GM18519 (cell line): ENCODE results near the gene WIPF2.
"Not testable (repeated sequence)": the region's sequence is repeated elsewhere in the genome, so short reads cannot be mapped to it uniquely, and the experiment has no call there.

Experiments
- ATAC-seq: cut with Tn5 transposase; IDR thresholded peaks from one replicate; pipeline ENCODE4 v1.9.1; 2021; ENCODE audit warnings: mild to moderate bottlenecking, moderate library complexity; ENCODE audit not compliant: unreplicated experiment, low FRiP score

Gene WIPF2

DNA sequence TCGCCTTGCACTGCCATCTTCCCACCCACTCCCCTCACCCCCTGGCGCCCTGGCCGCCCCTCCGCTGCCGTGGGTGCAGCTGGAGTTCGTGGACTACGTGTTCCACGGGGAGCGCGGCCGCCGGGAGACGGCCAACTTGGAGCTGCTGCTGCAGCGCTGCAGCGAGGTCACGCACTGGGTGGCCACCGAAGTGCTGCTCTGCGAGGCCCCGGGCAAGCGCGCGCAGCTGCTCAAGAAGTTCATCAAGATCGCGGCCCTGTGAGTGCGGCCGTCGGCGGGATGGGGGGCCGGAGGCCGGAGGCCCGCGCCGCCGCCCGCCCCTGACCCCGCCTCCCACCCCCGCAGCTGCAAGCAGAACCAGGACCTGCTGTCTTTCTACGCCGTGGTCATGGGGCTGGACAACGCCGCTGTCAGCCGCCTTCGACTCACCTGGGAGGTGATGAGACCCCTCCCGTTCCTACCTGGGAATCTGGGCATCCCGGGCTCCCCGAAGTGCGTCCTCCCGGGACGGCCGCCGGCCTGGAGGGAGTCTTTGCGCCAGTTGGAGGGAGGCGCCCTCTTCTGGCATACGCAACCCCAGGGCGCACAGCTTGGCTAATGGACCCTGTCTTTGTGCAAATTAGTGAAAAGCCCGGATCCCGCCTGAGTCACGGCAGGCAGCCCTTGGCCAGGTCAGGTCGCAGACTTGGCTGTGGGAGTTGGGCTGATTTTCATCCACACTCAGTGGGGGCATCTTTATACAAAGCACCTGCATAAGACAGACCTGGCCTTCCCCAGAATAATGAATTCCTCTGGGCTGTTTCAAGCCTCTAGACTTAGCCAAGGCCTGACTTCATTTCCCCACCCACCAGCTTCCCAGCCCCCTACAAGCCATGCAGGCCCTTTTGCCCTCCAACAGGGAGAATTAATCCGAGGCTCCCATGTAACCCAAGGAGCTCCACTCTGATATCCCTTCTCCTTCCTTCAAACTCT lies 27.6 kb upstream of the WIPF2 start:
- peak; percentile 42 for ATAC-seq

- ATAC-seq: no peak
These were observed 26.1 kb upstream of the WIPF2 start for GRCh38 chr17:40192961-40193360.

DNA sequence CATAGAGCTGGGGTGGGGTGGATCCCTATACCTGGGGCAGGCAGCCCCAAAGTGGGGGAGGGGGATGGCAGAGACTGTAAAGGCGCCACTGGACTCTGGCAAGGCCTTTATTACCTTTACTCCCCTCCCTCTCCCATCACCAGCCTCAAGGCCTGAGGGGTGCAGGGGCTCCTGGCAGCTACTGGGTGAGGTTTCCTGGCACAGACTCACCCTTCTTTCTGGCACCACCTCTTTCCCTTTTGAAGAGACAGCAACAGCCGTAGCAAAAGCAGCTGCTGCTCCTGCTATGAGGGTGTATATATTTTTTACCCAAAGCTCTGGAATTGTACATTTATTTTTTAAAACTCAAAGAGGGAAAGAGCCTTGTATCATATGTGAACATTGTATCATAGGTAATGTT lies 24.3 kb upstream of the WIPF2 start:
- ATAC-seq: no peak

DNA sequence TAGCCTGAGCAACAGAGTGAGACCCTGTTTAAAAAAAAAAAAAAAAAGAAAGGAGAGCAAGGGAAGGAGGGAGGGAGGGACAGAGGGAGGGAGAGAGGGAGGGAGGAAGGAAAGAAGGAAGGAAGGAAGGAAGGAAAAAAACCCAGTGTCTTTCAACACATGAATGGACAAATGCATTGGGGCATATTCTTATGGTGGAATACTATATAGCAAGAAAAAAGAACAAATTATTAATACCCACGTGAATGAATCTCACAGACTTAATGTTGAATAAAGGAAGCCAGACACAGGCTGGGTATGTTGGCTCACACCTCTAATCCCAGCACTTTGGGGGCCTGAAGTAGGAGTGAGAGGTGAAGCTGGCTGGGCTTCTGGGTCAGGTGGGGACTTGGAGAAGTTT lies 21.6 kb upstream of the WIPF2 start:
- no peak for ATAC-seq

DNA sequence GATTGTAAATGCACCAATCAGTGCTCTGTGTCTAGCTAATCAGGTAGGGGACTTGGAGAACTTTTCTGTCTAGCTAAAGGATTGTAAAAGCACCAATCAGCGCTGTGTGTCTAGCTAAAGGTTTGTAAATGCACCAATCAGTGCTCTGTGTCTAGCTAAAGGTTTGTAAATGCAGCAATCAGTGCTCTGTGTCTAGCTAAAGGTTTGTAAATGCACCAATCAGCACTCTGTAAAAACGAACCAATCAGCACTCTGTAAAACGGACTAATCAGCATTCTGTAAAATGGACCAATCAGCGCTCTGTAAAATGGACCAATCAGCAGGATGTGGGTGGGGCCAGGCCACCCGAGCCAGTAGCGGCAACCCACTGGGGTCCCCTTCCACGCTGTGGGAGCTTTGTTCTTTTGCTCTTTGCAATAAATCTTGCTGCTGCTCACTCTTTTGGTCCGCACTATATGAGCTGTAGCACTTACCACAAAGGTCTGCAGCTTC lies 21.1 kb upstream of the WIPF2 start:
- not testable (repeated sequence) for ATAC-seq

- ATAC-seq: no peak
These were observed 20.5 kb upstream of the WIPF2 start for GRCh38 chr17:40198576-40198975.

DNA sequence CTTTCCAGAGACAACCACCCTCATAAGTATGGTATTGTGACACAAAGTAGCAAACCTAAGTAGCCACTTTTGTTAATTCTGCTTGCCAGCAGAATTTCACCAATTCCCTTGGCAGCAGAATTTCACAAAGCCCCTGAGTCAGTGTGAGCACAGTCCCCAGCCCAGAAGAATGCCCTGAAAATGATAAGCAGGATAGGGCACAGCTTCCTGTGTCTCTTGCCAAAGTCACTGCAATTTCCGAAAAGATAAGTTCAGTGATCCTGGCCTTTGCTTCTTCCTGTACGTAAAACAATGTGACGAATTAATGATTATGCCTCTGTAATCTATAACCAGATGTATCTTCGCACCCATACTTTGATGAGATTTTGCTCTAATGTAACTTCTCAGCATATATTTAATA lies 16.0 kb upstream of the WIPF2 start:
- ATAC-seq: no peak

DNA sequence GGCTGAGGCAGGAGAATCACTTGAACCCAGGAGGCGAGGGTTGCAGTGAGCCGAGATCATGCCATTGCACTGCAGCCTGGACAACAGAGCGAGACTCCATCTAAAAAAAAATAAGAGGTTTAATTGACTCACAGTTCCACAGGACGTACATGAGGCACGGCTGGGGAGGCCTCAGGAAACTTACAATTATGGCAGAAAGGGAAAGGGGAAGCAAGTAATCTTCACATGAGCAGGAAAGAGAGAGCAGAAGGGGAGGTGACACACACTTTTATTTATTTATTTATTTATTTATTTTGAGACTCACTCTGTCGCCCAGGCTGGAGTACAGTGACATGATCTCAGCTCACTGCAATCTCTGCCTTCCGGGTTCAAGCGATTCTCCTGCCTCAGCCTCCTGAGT lies 12.9 kb upstream of the WIPF2 start:
- ATAC-seq: not testable (repeated sequence)

DNA sequence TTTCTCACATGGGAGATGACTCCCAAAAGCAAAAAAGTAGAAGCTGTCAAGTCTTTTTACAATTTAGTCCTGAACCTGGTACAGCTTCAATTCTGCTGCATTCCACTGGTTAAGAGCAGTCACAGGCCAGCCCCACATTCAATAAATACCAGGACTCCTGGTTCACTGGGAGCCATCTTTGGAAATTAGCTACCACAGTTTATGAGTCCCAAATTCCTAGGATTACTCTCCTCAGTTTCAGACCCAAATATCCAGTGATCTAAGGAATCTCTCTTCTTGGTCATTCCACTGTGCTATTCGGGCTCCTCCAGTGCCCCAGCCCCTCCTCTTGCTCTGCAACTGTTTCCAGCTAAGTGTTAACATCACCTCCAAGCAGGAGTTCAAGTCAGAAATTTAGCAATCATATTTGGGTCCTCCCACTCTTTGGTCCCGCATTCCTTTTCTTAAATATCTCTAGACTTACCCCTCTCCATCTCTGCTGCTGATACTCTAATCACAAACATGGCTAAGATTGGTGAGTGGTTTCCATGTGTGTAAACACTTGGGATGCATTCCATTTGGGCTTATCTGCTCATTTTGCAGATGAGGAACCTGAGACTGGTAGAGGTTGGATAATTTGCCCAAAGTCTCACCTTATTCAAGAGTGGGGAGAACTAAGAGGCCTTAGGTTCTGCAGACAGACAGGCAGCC lies 9.6 kb upstream of the WIPF2 start:
- ATAC-seq: no peak

GRCh38 chr17:40213914-40214313 lies 5.2 kb upstream of the WIPF2 start:
- ATAC-seq: not testable (repeated sequence)

GRCh38 chr17:40218006-40218739 lies 931 bp upstream of the WIPF2 start:
- ATAC-seq: no peak

DNA sequence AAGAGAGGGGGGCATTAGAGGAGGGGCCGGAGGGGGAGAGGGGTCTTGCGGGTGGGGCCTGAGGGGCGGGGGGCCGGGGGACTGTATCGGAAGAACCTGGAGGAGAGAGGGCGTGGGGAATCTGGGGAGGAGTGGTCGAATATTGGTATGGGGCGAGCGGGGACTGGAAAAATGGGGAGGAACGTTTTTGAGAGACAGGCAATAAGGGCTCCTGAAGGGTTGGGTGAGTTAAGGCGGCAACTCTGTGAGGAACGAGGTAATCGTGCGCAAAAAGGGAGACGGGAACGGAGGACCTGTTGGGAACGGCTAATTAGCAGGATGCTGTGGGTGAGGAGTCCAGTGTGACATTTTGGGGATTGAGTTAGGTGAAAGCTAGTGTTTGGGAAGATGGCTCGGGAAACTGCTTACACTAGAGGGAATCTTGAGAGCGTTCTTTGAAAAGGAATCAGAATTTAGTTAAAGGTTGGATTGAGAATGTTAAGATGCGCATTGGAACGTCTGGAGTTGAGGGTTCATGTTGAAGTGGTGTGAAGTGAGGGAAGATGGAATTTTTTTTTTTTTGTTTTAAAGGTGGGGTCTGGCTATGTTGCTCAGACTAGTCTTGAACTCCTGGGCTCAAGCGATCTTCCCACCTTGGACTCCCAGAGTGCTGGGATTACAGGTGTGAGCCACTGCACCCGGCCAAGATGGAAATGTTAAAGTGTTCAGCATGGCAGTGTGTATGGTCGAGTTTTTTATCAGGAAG lies 662 bp downstream of the WIPF2 start:
- ATAC-seq: no peak

DNA sequence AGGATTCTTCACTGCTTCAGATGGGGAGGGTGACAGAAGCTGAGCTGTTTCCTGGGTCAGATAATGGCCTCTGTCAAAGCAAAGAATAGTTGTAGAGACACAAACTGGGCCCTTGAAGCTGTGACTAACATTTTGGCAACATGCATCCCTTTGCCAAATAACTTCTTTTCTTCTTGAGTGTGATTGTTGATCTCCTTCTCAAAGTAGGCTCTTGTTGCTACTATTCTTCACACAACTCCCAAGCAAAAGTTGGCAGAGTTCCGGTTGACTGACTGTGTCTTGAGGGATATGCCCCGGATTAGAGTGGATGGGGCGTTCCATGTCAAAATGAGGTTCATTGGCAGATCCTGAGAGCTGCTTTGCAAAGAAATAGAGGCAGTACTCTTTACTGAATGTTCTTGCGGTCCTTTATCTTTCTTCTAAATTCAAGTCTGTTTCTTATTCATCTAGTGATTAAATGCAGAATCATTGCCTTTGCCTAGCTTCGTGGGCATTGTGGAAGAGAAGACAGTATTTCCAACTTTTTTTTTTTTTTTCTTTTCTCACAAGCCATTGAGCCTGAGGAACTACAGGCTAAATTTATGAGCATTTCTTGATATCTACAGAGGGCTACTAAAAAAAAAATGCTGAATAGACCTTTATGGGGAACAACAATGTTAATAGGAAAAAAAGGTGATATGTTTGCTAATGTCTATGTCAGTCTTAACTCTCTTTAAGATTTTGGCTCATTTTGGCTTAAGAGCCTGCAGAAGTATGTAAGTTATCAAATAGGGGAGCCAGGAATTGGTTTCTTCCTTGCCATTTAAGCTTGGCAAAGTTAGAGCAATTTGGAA lies 5.8 kb downstream of the WIPF2 start:
- no peak for ATAC-seq

DNA sequence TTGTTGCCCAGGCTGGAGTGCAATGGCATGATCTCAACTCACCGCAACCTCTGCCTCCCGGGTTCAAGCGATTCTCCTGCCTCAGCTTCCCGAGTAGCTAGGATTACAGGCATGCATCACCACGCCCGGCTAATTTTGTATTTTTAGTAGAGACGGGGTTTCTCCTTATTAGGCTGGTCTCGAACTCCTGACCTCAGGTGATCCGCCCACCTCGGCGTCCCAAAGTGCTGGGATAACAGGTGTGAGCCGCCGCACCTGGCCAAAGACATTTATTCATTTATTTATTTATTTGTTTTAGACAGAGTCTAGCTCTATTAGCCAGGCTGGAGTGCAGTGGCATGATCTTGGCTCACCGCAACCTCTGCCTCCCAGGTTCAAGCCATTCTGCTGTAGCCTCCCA lies 10.0 kb downstream of the WIPF2 start:
- ATAC-seq: not testable (repeated sequence)

- ATAC-seq: no peak
These were observed 11.6 kb downstream of the WIPF2 start for GRCh38 chr17:40230670-40231069.

- ATAC-seq: not testable (repeated sequence)
These were observed 12.8 kb downstream of the WIPF2 start for GRCh38 chr17:40231928-40232327.

- no peak for ATAC-seq
These were observed 22.2 kb downstream of the WIPF2 start for GRCh38 chr17:40241252-40241834.

- ATAC-seq: no peak
These were observed 23.7 kb downstream of the WIPF2 start for GRCh38 chr17:40242774-40243173.

- no peak for ATAC-seq
These were observed 24.7 kb downstream of the WIPF2 start for GRCh38 chr17:40243761-40244160.
